ENCODE results near the gene CST2. TPM values are rescaled to one million over a fixed set of nuclear protein-coding genes. Genes with fewer than 3 reads are reported as not detected.

The CST2 gene
- not detected in 3 replicates for polyA plus RNA-seq
- polyA plus RNA-seq (2011; ENCODE audit: low read depth), result not detected
- not detected in 2 replicates for polyA plus RNA-seq (2011; cell fraction: cytosol; rRNA removed)
- not detected in 2 replicates for polyA plus RNA-seq (2011; cell fraction: nucleus; rRNA removed)
- not detected in 2 replicates for polyA plus RNA-seq (2012; ENCODE audit: low replicate concordance)
- not detected in 3 replicates for polyA minus RNA-seq
- polyA minus RNA-seq (2011; cell fraction: cytosol; rRNA and poly(A)+ RNA removed), result not detected
- polyA minus RNA-seq (2011; cell fraction: nucleus; rRNA and poly(A)+ RNA removed), result not detected in 2 replicates

- FAIRE-seq, result no peak
Observed at GRCh38 chr20:23826541-23827021, at the start of gene CST2. Gene CST2 (minus strand): TSS chr20:23826729. CDS start chr20:23826660, 69 bp downstream.

DNA sequence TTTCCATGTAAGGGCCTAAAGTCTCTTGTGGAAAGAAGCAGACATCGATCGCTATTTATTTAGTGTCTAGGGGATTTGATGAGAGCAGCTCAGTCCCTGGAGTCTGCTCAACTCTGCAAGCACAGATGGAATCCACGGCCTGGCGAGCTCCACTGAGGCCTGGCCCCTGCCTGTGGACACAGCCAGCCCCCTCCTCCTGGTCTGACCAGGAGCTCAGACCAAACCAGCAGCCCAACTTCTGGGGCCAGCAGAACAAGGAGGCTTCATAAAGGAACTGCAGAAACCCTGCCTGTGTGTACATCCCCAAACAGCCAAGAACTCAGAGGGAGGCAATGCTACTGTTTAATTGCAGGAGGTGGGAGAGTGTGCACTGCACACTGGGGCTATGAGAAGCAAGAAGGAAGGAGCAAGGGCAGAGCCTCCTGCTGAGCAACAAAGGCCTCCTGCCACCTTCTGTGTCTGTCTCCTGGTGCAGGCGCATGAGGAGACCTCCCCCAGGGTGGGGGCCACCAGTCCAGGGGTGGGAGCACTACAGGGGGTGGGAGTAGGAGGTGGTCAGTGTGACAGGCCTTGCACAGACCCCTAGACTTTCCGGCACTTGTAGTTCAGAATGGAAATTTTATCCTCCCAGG is 49.2 kb upstream of the CST2 start:
- Histone ChIP-seq H2AFZ (ENCODE audit: control insufficient read depth, low read length) (no peak overlapping the region), H3K4me2 (ENCODE audit: control insufficient read depth, extremely low read depth, insufficient read depth, low read depth, low read length) (no peak overlapping the region), H3K79me2 (ENCODE audit: control insufficient read depth, insufficient read depth, low read length) (no peaks in the 10 kb centered on the region), H3K4me1 (ENCODE audit: control insufficient read depth, extremely low read depth, insufficient read depth, low read length) (peaks cover 6% of the 10 kb centered on the region), H4K20me1 (ENCODE audit: control insufficient read depth, extremely low read depth, insufficient read depth, low read length) (no peaks in the 10 kb centered on the region), H3K9me1 (ENCODE audit: control insufficient read depth, extremely low read depth, insufficient read depth, low read length) (no peaks in the 10 kb centered on the region), H3K36me3 (ENCODE audit: control insufficient read depth in 2 of 2, extremely low read depth in 1 of 2, insufficient read depth in 2 of 2, low read length in 2 of 2) (no peaks in the 10 kb centered on the region), H3K27me3 (ENCODE audit: control insufficient read depth, extremely low read depth, insufficient read depth, low read length) (no peaks in the 10 kb centered on the region), H3K9ac (ENCODE audit: control insufficient read depth, extremely low read depth, insufficient read depth, low read length) (no peak overlapping the region), H3K4me3 (ENCODE audit: control insufficient read depth in 2 of 3, extremely low read depth in 1 of 3, insufficient read depth in 2 of 3, low read depth in 1 of 3, low read length in 3 of 3) (no peak overlapping the region), H3K27ac (ENCODE audit: control insufficient read depth, insufficient read depth, low read length) (no peak overlapping the region), H3K9me3 (ENCODE audit: control insufficient read depth, low read depth, low read length) (no peaks in the 10 kb centered on the region)
- dilution Hi-C loops (cut with MboI; ENCODE audit: extremely low pct_ligation_motif_present, low sequenced_read_pairs), result no loop called here
- no peak for DNase-seq (ENCODE audit: low read depth, low spot score)
- no peak for TF ChIP-seq EZH2 (IDR thresholded peaks at IDR 0.05; ENCODE audit: low read length)
- TF ChIP-seq CTCF (optimal IDR thresholded peaks at IDR 0.05 in 1 of 3, IDR thresholded peaks at IDR 0.05 in 1 of 3, conservative IDR thresholded peaks at IDR 0.05 in 1 of 3; ENCODE audit: extremely low read depth in 1 of 3, insufficient read depth in 2 of 3, low read length in 3 of 3), result no peak
- FAIRE-seq, result no peak

More at GRCh38 chr20:23826541-23827021, at the start of gene CST2:
- Histone ChIP-seq H3K9ac (ENCODE audit: control insufficient read depth, extremely low read depth, insufficient read depth, low read length) (no peak within 1 kb of the TSS), H3K79me2 (ENCODE audit: control insufficient read depth, insufficient read depth, low read length) (no peaks in the 10 kb centered on the region), H2AFZ (ENCODE audit: control insufficient read depth, low read length) (no peak within 1 kb of the TSS), H3K27me3 (ENCODE audit: control insufficient read depth, extremely low read depth, insufficient read depth, low read length) (no peaks in the 10 kb centered on the region), H4K20me1 (ENCODE audit: control insufficient read depth, extremely low read depth, insufficient read depth, low read length) (no peaks in the 10 kb centered on the region), H3K36me3 (ENCODE audit: control insufficient read depth in 2 of 2, extremely low read depth in 1 of 2, insufficient read depth in 2 of 2, low read length in 2 of 2) (no peaks in the 10 kb centered on the region), H3K4me1 (ENCODE audit: control insufficient read depth, extremely low read depth, insufficient read depth, low read length) (no peaks in the 10 kb centered on the region), H3K27ac (ENCODE audit: control insufficient read depth, insufficient read depth, low read length) (no peak within 1 kb of the TSS), H3K4me3 (ENCODE audit: control insufficient read depth in 2 of 3, extremely low read depth in 1 of 3, insufficient read depth in 2 of 3, low read depth in 1 of 3, low read length in 3 of 3) (no peak within 1 kb of the TSS), H3K9me1 (ENCODE audit: control insufficient read depth, extremely low read depth, insufficient read depth, low read length) (no peaks in the 10 kb centered on the region), H3K9me3 (ENCODE audit: control insufficient read depth, low read depth, low read length) (no peaks in the 10 kb centered on the region), H3K4me2 (ENCODE audit: control insufficient read depth, extremely low read depth, insufficient read depth, low read depth, low read length) (no peak within 1 kb of the TSS)
- no peak for DNase-seq (ENCODE audit: low read depth, low spot score)
- TF ChIP-seq CTCF (optimal IDR thresholded peaks at IDR 0.05 in 1 of 3, IDR thresholded peaks at IDR 0.05 in 1 of 3, conservative IDR thresholded peaks at IDR 0.05 in 1 of 3; ENCODE audit: extremely low read depth in 1 of 3, insufficient read depth in 2 of 3, low read length in 3 of 3), result no peak
- TF ChIP-seq EZH2 (IDR thresholded peaks at IDR 0.05; ENCODE audit: low read length), result no peak
- dilution Hi-C loops (cut with MboI; ENCODE audit: extremely low pct_ligation_motif_present, low sequenced_read_pairs), result no loop called here

Data from keratinocyte (primary cell).